SH-SY5Y (cell line): Measurements from ENCODE around the gene RMDN2.

Source experiments
- GATA2 ChIP-seq: IDR thresholded peaks from 2 replicates; pipeline ENCODE4 v1.6.1; 2011; ENCODE audit warnings: mild to moderate bottlenecking, low read depth, low read length
- GATA3 ChIP-seq: IDR thresholded peaks from 2 replicates; pipeline ENCODE4 v1.6.1; 2011; ENCODE audit warnings: low read depth, mild to moderate bottlenecking, low read length, moderate library complexity

- TF ChIP-seq GATA2 (no peak), GATA3 (no peak)
Measured at GRCh38 chr2:37928377-37928776, 3.3 kb downstream of the RMDN2 start.
